Naive B cell (primary cell): Measurements from ENCODE around the gene P2RX6. TPM values are rescaled to one million over a fixed set of nuclear protein-coding genes. Genes with fewer than 3 reads are reported as not detected.
"Not testable (repeated sequence)": the region's sequence is repeated elsewhere in the genome, so short reads cannot be mapped to it uniquely, and the experiment has no call there.

ENCODE experiments used
- ATAC-seq, 2 donors: fragments of 150-1000 bp; cut with Tn5 transposase; 2 replicates each; pipeline ENCODE4 v1.10.0; 2021; ENCODE audit warnings: low read depth in 2 of 2, mild to moderate bottlenecking in 2 of 2, moderate library complexity in 2 of 2
- DNase-seq: peaks from one replicate; pipeline ENCODE4 v3.0.0; 2022
- H3K27ac Mint-ChIP-seq, 6 donors: one replicate each; pipeline ENCODE4 v1.8.0; 2020 to 2022; ENCODE audit warnings: mild to moderate bottlenecking in 6 of 6, mixed read lengths in 6 of 6, moderate library complexity in 5 of 6, inconsistent platforms in 2 of 6
- H3K27me3 Mint-ChIP-seq, 3 donors: one replicate each; pipeline ENCODE4 v1.8.0; 2021 to 2022; ENCODE audit warnings: mixed read lengths in 3 of 3, mild to moderate bottlenecking in 1 of 3
- H3K36me3 Mint-ChIP-seq, 2 donors: one replicate each; pipeline ENCODE4 v1.8.0; 2020 to 2022; ENCODE audit warnings: mixed read lengths in 2 of 2, inconsistent platforms in 1 of 2, mild to moderate bottlenecking in 1 of 2
- H3K4me1 Mint-ChIP-seq, 3 donors: one replicate each; pipeline ENCODE4 v1.8.0; 2020 to 2022; ENCODE audit warnings: mixed read lengths in 3 of 3, inconsistent platforms in 1 of 3, mild to moderate bottlenecking in 1 of 3, moderate library complexity in 1 of 3
- H3K4me3 Mint-ChIP-seq, 8 donors: one replicate each; pipeline ENCODE4 v1.8.0; 2020 to 2022; ENCODE audit warnings: mild to moderate bottlenecking in 8 of 8, mixed read lengths in 8 of 8, moderate library complexity in 8 of 8, inconsistent platforms in 2 of 8
- H3K9me3 Mint-ChIP-seq, 7 donors: one replicate each; pipeline ENCODE4 v1.8.0; 2020 to 2022; ENCODE audit warnings: mixed read lengths in 7 of 7, mild to moderate bottlenecking in 5 of 7, inconsistent platforms in 2 of 7, moderate library complexity in 1 of 7
- polyA plus RNA-seq, 6 donors: library from polyadenylated mRNA; unstranded; fragments of 300-500 nt; fragmentation: Illumina TruSeq; gene quantifications; one replicate each; pipeline ENCODE4 v1.2.3, GENCODE V29; 2021; ENCODE audit warnings: low read depth in 6 of 6

The P2RX6 gene
- polyA plus RNA-seq, 6 donors from 2014 or later, result 0.44 TPM; not detected in 5

DNA sequence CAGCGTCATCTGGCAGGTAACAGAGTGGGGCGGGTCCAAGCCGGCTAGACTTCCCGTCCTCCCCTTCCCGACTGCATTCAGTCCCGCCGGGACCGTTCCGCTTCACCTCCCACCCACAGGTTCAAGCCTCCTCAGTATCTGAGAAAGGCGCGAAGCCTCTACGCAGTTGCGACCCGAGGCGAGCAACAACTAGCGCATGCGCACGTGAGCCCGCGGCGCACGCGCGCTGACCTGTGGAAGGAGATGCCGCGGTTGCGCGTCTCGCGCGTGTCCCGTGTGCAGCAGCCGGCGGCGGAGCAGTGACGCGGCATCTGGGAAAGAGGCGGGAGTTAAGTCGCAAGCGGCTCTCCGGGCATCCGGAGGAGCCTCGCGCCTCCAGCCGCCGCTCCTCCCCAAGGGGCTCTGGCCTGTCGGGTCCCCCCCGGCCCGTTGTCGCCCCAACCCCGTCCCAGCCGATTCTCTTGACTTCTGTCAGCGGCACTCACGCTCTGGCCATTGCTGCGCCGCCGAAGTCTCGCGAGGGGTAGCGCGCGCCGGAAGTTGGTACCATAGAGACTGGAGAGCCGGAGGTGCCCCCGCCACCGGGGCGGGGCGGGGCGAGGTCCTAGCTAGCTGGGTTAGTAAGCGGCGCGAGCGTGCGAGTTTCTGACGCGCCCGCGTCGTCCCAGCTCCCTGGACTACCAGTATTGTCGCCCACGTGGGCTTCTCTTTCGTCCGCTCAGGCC, 13.2 kb upstream of the P2RX6 start, which contains the start of gene THAP7:
Gene THAP7, minus strand, starts transcription at position 518 of the 725 bp plus-strand sequence. Its CDS starts 207 bp downstream, at position 311.
- Mint-ChIP-seq H3K27ac (peak within 1 kb of the TSS; percentile 97 to 100 (median 100)), H3K4me3 (peak within 1 kb of the TSS; percentile 95 to 98 (median 96)), H3K4me1 (peaks cover 16 to 46% (median 29%) of the 10 kb centered on the region in 3 donors), H3K27me3 (no peaks in the 10 kb centered on the region), H3K36me3 (no peaks in the 10 kb centered on the region), H3K9me3 (no peaks in the 10 kb centered on the region)
- DNase-seq (peak; percentile 97), ATAC-seq (peak; percentile 89 to 91)

- Mint-ChIP-seq H3K27me3 (no peaks in the 10 kb centered on the region), H3K27ac (peak overlapping the region in 5 of 6 donors; percentile 16 to 100 (median 80)), H3K36me3 (no peaks in the 10 kb centered on the region), H3K4me3 (peak overlapping the region in 7 of 8 donors; percentile 25 to 98 (median 96)), H3K4me1 (peaks cover 16 to 40% (median 29%) of the 10 kb centered on the region in 3 donors), H3K9me3 (no peaks in the 10 kb centered on the region)
- DNase-seq (no peak), ATAC-seq (no peak)
Measured at GRCh38 chr22:21003782-21004181, 11.2 kb upstream of the P2RX6 start.

DNA sequence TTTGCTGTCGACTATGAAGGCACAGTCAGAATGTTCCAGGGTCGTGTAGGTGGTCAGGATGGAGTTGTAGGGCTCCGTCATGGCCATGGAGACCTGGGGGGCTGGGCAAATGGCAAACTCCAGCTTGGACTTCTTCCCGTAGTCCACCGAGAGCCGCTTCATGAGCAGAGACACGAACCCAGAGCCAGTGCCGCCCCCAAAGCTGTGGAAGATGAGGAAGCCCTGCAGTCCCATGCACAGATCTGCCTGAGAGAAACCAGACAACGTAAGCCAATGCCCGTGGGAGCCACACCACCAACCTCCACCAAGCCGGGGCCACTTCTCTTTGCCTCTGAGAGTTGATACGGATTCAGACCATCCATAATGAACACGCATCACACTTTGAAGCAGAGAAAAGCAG, 5.8 kb upstream of the P2RX6 start:
- Mint-ChIP-seq H3K4me3 (peak overlapping the region in 1 of 8 donors; percentile 27), H3K4me1 (peaks cover 4 to 14% (median 5%) of the 10 kb centered on the region in 3 donors), H3K27ac (peak overlapping the region in 1 of 6 donors; percentile 65)
- H3K36me3 Mint-ChIP-seq, ATAC-seq, H3K9me3 Mint-ChIP-seq, H3K27me3 Mint-ChIP-seq, DNase-seq: not testable (repeated sequence)

- DNase-seq (no peak), ATAC-seq (no peak)
- peaks cover 10 to 20% (median 11%) of the 10 kb centered on the region in 3 donors for H3K4me1 Mint-ChIP-seq
- H3K36me3 Mint-ChIP-seq, result no peaks in the 10 kb centered on the region
- peak overlapping the region in 3 of 6 donors; percentile 36 to 65 (median 42) for H3K27ac Mint-ChIP-seq
- no peaks in the 10 kb centered on the region for H3K9me3 Mint-ChIP-seq
- H3K27me3 Mint-ChIP-seq, result no peaks in the 10 kb centered on the region
- H3K4me3 Mint-ChIP-seq, result peak overlapping the region in 1 of 8 donors; percentile 27
Measured at GRCh38 chr22:21009638-21010425, 5.1 kb upstream of the P2RX6 start.

DNA sequence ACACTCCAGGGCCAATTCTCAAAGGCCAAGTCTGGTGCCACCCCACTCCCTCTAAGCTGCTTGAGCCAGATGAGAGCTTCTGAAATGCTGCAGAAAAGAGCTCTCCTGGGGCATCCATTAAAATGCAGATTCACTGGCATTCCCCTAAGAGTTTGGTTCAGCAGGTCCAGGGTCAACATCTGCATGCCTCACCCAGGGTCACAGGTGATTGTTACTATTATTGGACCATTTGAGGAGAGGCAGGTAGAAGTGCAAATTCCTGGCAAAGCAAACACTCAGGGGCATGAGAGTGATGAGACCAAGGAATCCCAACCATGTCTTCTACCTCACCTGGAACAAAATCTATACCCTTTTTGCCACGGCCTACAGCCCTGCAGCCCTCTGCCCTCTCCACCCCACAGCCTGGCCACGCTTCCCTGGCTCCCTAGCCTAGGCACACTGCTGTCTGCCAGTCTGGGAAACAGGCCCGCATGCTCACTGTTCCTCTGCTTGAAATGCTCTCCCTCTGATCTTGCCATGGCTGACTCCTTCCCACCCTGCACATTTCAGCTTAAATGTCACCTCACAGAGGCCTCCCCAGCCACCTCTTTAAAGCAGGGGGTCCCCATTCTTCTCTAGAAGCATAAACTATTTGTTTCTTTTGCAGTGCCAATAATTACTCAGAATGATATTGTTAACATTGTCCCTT, 4.4 kb upstream of the P2RX6 start:
- DNase-seq (no peak), ATAC-seq (no peak)
- H3K27ac Mint-ChIP-seq, result peak overlapping the region in 4 of 6 donors; percentile 36 to 98 (median 50)
- no peaks in the 10 kb centered on the region for H3K36me3 Mint-ChIP-seq
- peaks cover 15 to 28% (median 16%) of the 10 kb centered on the region in 3 donors for H3K4me1 Mint-ChIP-seq
- peak overlapping the region in 1 of 8 donors; percentile 3 for H3K4me3 Mint-ChIP-seq
- H3K9me3 Mint-ChIP-seq, result peaks cover 0 to 1% (median 0%) of the 10 kb centered on the region in 7 donors
- H3K27me3 Mint-ChIP-seq, result no peaks in the 10 kb centered on the region

DNA sequence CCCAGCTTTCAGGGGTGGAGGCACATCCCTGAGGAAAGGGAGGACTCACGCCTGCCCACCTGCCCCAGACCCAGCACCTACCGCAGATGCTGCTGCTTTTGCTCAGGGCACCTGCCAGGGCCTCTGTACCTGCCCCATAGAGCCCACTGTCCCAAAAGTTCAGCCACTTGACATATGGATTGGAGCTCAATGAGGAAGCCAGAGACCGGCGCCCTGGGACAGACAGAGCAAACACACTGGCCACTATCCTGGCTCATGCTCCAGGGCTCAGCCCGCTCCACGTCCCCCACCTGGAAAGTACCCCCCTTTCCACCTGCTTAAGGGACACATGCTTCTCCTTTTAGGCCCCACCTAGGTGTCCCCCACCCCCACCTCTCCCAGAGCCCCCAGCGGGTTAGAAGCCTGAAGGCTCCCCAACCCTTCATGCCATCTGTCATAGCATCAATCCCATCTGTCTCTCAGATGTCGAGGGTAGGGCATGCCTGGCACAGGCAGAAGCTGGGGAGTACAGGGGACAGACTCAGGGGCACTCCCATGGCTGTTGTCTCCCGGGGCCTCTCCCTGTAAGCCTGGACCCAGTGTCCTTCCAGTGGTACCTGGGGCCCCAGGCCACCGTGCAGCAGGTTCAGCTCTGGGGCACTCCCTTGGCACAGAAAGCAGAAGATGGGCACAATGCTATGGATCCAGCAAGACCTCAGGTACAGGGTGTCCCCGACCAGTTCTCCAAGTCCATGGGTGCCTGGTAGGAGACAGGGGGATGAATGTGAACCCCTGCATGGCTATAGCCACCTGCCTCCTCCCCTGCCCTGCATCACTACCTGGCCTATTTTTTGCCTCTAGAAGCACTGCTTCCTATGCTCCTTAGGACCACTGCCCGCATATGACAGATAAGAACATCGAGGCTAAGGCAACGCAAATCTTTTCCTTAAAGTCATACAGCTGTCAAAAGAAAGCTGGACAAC, 2.2 kb upstream of the P2RX6 start:
- Mint-ChIP-seq H3K27ac (peak overlapping the region; percentile 21 to 94 (median 76)), H3K36me3 (no peaks in the 10 kb centered on the region), H3K4me3 (peak overlapping the region in 7 of 8 donors; percentile 55 to 91 (median 72)), H3K9me3 (peaks cover 0 to 1% (median 0%) of the 10 kb centered on the region in 7 donors), H3K27me3 (peaks cover 0 to 6% (median 0%) of the 10 kb centered on the region in 3 donors), H3K4me1 (peaks cover 16 to 31% (median 23%) of the 10 kb centered on the region in 3 donors)
- DNase-seq, result no peak
- ATAC-seq, result no peak

GRCh38 chr22:21013657-21014201, 1.2 kb upstream of the P2RX6 start:
- Mint-ChIP-seq H3K27me3 (peaks cover 0 to 6% (median 0%) of the 10 kb centered on the region in 3 donors), H3K4me1 (peaks cover 16 to 31% (median 23%) of the 10 kb centered on the region in 3 donors), H3K9me3 (peaks cover 0 to 1% (median 0%) of the 10 kb centered on the region in 7 donors), H3K36me3 (no peaks in the 10 kb centered on the region), H3K4me3 (peak overlapping the region; percentile 71 to 95 (median 91)), H3K27ac (peak overlapping the region in 5 of 6 donors; percentile 88 to 99 (median 98))
- DNase-seq, result no peak
- no peak for ATAC-seq

DNA sequence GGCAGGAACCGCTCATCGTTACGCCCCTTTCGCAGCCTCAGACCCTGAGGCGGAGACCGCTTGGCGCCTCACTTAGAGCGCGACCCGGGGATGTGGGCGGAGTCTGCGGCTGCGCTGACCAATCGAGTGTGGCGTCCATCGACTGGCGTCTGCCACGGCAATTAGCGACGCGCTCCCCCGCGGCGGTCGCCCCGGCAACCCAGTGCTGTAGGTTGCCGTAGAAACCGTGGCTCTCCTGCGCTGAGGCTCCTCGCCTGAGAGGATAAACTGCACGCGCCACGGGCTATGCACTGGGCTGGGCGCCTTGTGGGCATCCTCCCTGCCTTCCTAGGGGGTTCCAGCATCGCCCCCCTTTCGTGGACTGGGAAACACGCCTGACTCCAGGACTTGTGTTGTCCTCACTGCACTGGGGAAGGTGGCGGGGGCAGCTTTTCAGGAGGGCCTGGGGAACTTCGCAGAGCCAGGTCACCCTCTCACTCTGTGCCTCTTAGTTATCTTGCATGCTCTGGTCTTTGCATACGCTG, 701 bp upstream of the P2RX6 start:
- ATAC-seq (peak; percentile 93), DNase-seq (peak; percentile 87)
- Mint-ChIP-seq H3K27ac (peak overlapping the region; percentile 91 to 99 (median 96)), H3K9me3 (peaks cover 0 to 1% (median 0%) of the 10 kb centered on the region in 7 donors), H3K4me1 (peaks cover 16 to 31% (median 23%) of the 10 kb centered on the region in 3 donors), H3K36me3 (no peaks in the 10 kb centered on the region), H3K27me3 (peaks cover 0 to 11% (median 0%) of the 10 kb centered on the region in 3 donors), H3K4me3 (peak overlapping the region; percentile 71 to 95 (median 91))

DNA sequence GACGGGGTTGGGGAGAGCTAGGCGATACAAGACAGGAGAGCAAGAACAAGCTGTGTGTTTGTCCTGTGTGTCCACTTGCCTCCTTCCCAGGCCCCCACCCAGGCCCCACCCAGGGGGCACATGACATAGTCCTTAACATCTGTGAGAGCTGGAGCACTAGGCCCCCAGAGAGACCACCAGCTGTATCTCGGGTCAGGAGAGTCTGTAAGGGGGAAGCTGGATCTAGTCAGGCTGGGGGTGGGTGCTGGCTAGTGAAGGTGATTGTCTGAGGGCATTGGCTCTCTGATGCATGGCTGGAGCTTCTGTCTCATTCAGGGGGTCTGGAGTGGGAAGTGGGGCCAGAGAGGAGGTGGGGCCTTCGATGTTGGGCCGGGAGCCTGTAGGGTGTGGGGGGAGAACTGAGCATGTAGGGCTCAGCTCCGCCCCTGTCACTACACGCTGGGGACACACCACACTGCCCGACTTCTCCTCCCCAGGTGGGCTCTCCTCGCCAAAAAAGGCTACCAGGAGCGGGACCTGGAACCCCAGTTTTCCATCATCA, 571 bp downstream of the P2RX6 start:
- H3K9me3 Mint-ChIP-seq, result peaks cover 0 to 1% (median 0%) of the 10 kb centered on the region in 7 donors
- H3K27me3 Mint-ChIP-seq, result peaks cover 0 to 19% (median 1%) of the 10 kb centered on the region in 3 donors
- ATAC-seq (no peak), DNase-seq (no peak)
- H3K4me3 Mint-ChIP-seq, result peak overlapping the region in 5 of 8 donors; percentile 18 to 95 (median 72)
- peak overlapping the region in 5 of 6 donors; percentile 53 to 99 (median 94) for H3K27ac Mint-ChIP-seq
- H3K4me1 Mint-ChIP-seq, result peaks cover 16 to 31% (median 23%) of the 10 kb centered on the region in 3 donors
- no peaks in the 10 kb centered on the region for H3K36me3 Mint-ChIP-seq

DNA sequence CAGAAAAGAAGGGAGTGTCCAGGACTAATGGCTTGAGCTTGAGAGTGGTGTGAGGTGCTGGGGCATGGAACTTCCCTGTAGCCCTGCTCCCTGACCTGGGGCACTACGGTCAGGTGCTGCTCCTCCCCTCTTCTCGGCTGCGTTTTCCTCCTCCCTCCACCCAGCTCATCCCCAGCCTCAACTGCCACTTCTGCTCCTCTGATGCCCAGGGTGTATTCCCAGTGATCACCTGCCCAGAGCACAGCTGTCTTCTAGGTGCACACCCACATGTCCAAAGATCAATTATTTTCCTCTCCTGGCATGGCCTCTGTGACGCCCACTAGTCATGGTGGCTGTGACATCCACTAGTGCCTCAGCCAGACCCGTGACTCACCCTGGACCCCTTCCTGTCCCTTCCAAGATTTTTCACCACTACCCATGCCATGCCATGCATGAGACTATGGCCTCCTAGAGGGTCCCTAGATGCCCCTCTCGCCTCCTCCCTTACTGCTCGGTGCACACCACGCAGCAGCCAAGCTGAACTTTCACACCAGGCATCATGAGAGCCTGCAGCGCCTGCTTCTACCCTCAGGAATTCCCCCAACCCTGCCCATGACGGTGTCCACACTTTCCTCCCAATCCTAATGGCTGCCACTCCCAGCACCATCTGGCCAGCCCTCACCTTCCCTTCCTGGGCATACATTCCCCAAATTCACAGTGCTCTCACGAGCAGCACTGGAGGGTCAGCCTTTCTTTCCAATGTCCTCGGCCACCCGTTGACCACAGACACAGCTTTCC, 1.9 kb downstream of the P2RX6 start:
- Mint-ChIP-seq H3K9me3 (peaks cover 0 to 1% (median 0%) of the 10 kb centered on the region in 7 donors), H3K27me3 (peaks cover 0 to 23% (median 9%) of the 10 kb centered on the region in 3 donors), H3K4me3 (peak overlapping the region in 6 of 8 donors; percentile 12 to 70 (median 39)), H3K27ac (peak overlapping the region in 4 of 6 donors; percentile 54 to 88 (median 86)), H3K36me3 (no peaks in the 10 kb centered on the region), H3K4me1 (peaks cover 16 to 27% (median 23%) of the 10 kb centered on the region in 3 donors)
- DNase-seq (no peak), ATAC-seq (no peak)

GRCh38 chr22:21018314-21018713, 3.3 kb downstream of the P2RX6 start:
- Mint-ChIP-seq H3K36me3 (no peaks in the 10 kb centered on the region), H3K4me3 (no peak overlapping the region), H3K9me3 (peaks cover 0 to 1% (median 0%) of the 10 kb centered on the region in 7 donors), H3K27ac (peak overlapping the region in 2 of 6 donors; percentile 6 to 85), H3K4me1 (peaks cover 16 to 24% (median 23%) of the 10 kb centered on the region in 3 donors), H3K27me3 (peaks cover 0 to 23% (median 9%) of the 10 kb centered on the region in 3 donors)
- no peak for DNase-seq
- ATAC-seq, result no peak
